ENCODE measurements around the gene SCN10A.

GRCh38 chr3:38702231-38702630, 113.8 kb downstream of the SCN10A start:
- TF ChIP-seq, protein P1, sequence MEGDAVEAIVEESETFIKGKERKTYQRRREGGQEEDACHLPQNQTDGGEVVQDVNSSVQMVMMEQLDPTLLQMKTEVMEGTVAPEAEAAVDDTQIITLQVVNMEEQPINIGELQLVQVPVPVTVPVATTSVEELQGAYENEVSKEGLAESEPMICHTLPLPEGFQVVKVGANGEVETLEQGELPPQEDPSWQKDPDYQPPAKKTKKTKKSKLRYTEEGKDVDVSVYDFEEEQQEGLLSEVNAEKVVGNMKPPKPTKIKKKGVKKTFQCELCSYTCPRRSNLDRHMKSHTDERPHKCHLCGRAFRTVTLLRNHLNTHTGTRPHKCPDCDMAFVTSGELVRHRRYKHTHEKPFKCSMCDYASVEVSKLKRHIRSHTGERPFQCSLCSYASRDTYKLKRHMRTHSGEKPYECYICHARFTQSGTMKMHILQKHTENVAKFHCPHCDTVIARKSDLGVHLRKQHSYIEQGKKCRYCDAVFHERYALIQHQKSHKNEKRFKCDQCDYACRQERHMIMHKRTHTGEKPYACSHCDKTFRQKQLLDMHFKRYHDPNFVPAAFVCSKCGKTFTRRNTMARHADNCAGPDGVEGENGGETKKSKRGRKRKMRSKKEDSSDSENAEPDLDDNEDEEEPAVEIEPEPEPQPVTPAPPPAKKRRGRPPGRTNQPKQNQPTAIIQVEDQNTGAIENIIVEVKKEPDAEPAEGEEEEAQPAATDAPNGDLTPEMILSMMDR (IDR thresholded peaks at IDR 0.05; ENCODE audit: insufficient read depth, low read length, poor library complexity, severe bottlenecking), result no peak
- TF ChIP-seq EZH2phosphoT487 (conservative IDR thresholded peaks at IDR 0.05; ENCODE audit: low read length), result no peak
